ENCODE data around the gene OGDHL. TPM values are rescaled to one million over a fixed set of nuclear protein-coding genes. Genes with fewer than 3 reads are reported as not detected.
"Not testable (repeated sequence)": the region's sequence is repeated elsewhere in the genome, so short reads cannot be mapped to it uniquely, and the experiment has no call there.

Gene OGDHL
- total and polyA plus RNA-seq, 3 experiments from 2014 or later, result 0.55 to 0.70 TPM; not detected in 1

DNA sequence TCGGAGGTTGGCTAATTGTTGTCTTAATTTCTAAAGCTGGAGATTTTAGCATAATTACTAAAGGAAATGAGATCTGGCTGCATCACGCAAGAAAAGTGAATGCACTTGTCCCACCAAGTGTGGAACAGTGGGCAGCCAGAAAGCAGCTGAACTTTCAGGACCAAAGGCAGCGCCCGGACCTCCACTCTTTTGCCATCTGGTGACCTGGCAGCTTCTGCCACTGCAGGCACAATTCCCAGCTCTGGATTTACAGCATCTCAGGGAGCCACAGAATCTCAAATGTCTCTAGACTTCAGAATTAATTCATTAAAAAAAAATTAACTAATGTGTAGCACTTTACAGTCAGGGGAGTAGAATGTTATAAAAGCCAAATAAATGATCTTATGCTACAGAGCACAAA is 14.7 kb upstream of the OGDHL start:
- POLR2A ChIA-PET, result no interaction called here

DNA sequence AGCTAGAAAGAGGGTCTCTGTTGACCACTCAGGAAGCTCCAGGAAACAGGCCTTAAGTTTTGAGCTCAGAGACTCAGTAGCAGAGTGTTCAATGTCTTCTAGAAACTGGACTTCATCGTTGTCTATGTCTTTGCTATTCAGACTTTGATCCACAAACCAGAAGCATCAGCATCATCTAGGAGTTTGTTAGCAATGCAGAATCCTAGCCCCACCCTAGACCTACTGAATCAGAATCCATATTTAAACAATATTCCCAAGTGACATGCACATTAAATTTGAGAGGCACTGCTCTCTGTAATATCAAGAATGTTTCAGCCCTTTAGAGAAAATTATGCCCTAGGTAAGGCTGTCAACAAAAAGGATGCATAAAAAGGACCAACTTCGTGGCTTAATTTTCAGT is 12.9 kb upstream of the OGDHL start:
- Histone ChIP-seq H3K9me3 (ENCODE audit: low read length) (no peaks in the 10 kb centered on the region), H3K4me1 (ENCODE audit: insufficient read depth, low read length) (no peaks in the 10 kb centered on the region), H3K27me3 (ENCODE audit: insufficient read depth, low read length, poor library complexity, severe bottlenecking) (peaks cover 3% of the 10 kb centered on the region), H3K4me3 (ENCODE audit: low read length) (no peak overlapping the region), H3K27ac (ENCODE audit: low read depth, low read length) (no peak overlapping the region), H3K36me3 (ENCODE audit: insufficient read depth, low read length) (no peaks in the 10 kb centered on the region)
- no peak overlapping the region for H3K27ac Mint-ChIP-seq
- peaks cover 0 to 4% (median 0%) of the 10 kb centered on the region in 3 donors for H3K4me1 Mint-ChIP-seq
- ChIA-PET POLR2A (no interaction called here), CTCF (no interaction called here)
- H3K9me3 Mint-ChIP-seq, result peaks cover 0 to 2% (median 0%) of the 10 kb centered on the region in 5 donors
- no peaks in the 10 kb centered on the region for H3K36me3 Mint-ChIP-seq
- H3K4me3 Mint-ChIP-seq, result no peak overlapping the region
- H3K27me3 Mint-ChIP-seq, result peaks cover 2 to 34% of the 10 kb centered on the region in 2 donors
- no peak for DNase-seq

More for the DNA sequence above, 14.7 kb upstream of the OGDHL start:
- Mint-ChIP-seq H3K27me3 (peaks cover 5 to 35% of the 10 kb centered on the region in 2 donors), H3K4me1 (no peaks in the 10 kb centered on the region), H3K36me3 (no peaks in the 10 kb centered on the region), H3K27ac (no peak overlapping the region), H3K4me3 (no peak overlapping the region), H3K9me3 (peaks cover 0 to 2% (median 0%) of the 10 kb centered on the region in 5 donors)
- H3K4me3 ChIP-seq (ENCODE audit: low read length), result no peak overlapping the region
- H3K4me1 ChIP-seq (ENCODE audit: insufficient read depth, low read length), result no peaks in the 10 kb centered on the region
- H3K9me3 ChIP-seq (ENCODE audit: low read length), result no peaks in the 10 kb centered on the region
- no peak for DNase-seq
- peaks cover 3% of the 10 kb centered on the region for H3K27me3 ChIP-seq (ENCODE audit: insufficient read depth, low read length, poor library complexity, severe bottlenecking)
- H3K27ac ChIP-seq (ENCODE audit: low read depth, low read length), result no peak overlapping the region
- CTCF ChIA-PET, result no interaction called here
- H3K36me3 ChIP-seq (ENCODE audit: insufficient read depth, low read length), result no peaks in the 10 kb centered on the region

- DNase-seq; H3K4me1 ChIP-seq (ENCODE audit: insufficient read depth, low read length); H3K9me3 ChIP-seq (ENCODE audit: low read length); H3K36me3 ChIP-seq (ENCODE audit: insufficient read depth, low read length); CTCF ChIA-PET; H3K4me3 ChIP-seq (ENCODE audit: low read length); H3K36me3 Mint-ChIP-seq; H3K4me1 Mint-ChIP-seq; H3K4me3 Mint-ChIP-seq; H3K9me3 Mint-ChIP-seq; H3K27ac Mint-ChIP-seq; H3K27me3 ChIP-seq (ENCODE audit: insufficient read depth, low read length, poor library complexity, severe bottlenecking); H3K27ac ChIP-seq (ENCODE audit: low read depth, low read length); POLR2A ChIA-PET: not testable (repeated sequence)
- H3K27me3 Mint-ChIP-seq, result peaks cover 8 to 31% of the 10 kb centered on the region in 2 donors
Observed at GRCh38 chr10:49772944-49773343, 10.8 kb upstream of the OGDHL start.

DNA sequence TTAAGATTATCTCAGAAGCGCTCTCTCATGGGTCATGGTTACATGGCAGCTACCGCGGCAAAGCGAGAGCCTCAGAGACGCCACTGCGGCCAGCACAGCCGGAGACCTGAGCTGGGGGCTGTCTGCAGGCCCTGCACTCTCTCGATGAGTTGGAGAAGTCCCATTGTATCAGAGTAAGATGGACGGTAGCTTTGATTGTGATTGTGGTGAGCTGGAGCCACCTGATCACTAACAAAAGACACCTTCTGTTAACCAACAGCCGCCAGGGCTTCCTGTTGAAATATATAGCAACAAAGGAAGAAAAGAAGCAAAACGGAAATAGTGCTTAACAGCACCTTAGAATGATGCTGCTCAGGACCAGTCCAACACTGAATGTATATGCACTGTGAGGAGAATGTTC is 8.9 kb upstream of the OGDHL start:
- DNase-seq; H3K4me3 ChIP-seq (ENCODE audit: low read length); H3K27ac Mint-ChIP-seq; H3K4me1 ChIP-seq (ENCODE audit: insufficient read depth, low read length); H3K9me3 ChIP-seq (ENCODE audit: low read length); H3K4me1 Mint-ChIP-seq; H3K27ac ChIP-seq (ENCODE audit: low read depth, low read length); POLR2A ChIA-PET; H3K27me3 ChIP-seq (ENCODE audit: insufficient read depth, low read length, poor library complexity, severe bottlenecking); H3K36me3 ChIP-seq (ENCODE audit: insufficient read depth, low read length); H3K36me3 Mint-ChIP-seq: not testable (repeated sequence)
- peaks cover 23 to 45% of the 10 kb centered on the region in 2 donors for H3K27me3 Mint-ChIP-seq
- H3K4me3 Mint-ChIP-seq, result peak overlapping the region in 2 of 7 donors; percentile 3 to 23
- peaks cover 0 to 13% (median 5%) of the 10 kb centered on the region in 5 donors for H3K9me3 Mint-ChIP-seq
- CTCF ChIA-PET, result interaction anchor here (1.5 kb wide), 1 partner anchor 10 kb away, joined by 3 read pairs; no protein-coding TSS in a partner anchor

DNA sequence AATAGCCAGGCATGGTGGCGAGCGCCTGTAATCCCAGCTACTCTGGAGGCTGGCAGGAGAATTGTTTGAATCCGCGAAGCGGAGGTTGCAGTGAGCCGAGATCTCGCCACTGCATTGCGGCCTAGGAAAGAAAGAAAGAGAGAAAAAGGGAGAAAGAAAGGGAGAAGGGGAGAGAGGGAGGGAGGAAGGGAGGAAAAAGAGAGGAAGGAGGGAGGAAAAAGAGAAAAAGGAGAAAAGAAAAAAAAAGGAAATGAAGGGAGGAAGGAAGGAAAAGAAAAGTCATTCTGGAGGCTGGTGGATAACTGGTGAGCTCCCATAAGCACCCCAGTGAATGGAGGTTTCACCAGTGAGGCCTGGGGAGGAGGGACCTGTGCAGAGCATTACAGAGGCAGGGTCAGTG is 7.6 kb upstream of the OGDHL start:
- Histone ChIP-seq H3K27ac (ENCODE audit: low read depth, low read length) (no peak overlapping the region), H3K27me3 (ENCODE audit: insufficient read depth, low read length, poor library complexity, severe bottlenecking) (no peaks in the 10 kb centered on the region), H3K36me3 (ENCODE audit: insufficient read depth, low read length) (no peaks in the 10 kb centered on the region), H3K4me1 (ENCODE audit: insufficient read depth, low read length) (no peaks in the 10 kb centered on the region), H3K9me3 (ENCODE audit: low read length) (no peaks in the 10 kb centered on the region), H3K4me3 (ENCODE audit: low read length) (no peak overlapping the region)
- H3K9me3 Mint-ChIP-seq, result peaks cover 0 to 11% (median 5%) of the 10 kb centered on the region in 5 donors
- H3K4me1 Mint-ChIP-seq, result peaks cover 0 to 4% (median 0%) of the 10 kb centered on the region in 3 donors
- no peak for DNase-seq
- H3K4me3 Mint-ChIP-seq, result no peak overlapping the region
- peaks cover 0 to 5% (median 0%) of the 10 kb centered on the region in 3 donors for H3K36me3 Mint-ChIP-seq
- peaks cover 24 to 40% of the 10 kb centered on the region in 2 donors for H3K27me3 Mint-ChIP-seq
- ChIA-PET CTCF (no interaction called here), POLR2A (no interaction called here)
- no peak overlapping the region for H3K27ac Mint-ChIP-seq

DNA sequence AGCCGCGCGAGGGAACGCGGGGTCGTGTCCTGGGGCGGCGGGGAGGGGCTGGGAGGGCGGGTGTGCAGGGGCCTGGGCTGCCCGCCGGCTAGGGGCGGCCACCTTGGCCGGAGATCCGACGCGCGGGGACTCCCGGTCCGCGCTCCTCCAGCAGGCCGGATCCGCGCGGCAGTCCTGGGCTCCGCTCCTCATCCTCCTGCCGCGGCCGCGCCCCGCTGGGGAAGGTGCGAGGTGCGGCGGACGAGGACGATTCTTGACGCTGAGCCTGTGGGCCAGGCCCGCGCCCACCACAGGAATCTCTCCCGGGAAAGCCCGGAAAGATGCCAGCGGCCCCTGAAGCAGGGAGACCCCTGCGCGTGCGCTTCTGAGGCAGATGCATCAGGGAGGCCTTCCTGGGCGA is 6.6 kb upstream of the OGDHL start:
- H3K4me3 Mint-ChIP-seq, result no peak overlapping the region
- H3K4me1 Mint-ChIP-seq, result peaks cover 0 to 4% (median 0%) of the 10 kb centered on the region in 3 donors
- Histone ChIP-seq H3K4me3 (ENCODE audit: low read length) (no peak overlapping the region), H3K9me3 (ENCODE audit: low read length) (no peaks in the 10 kb centered on the region), H3K27ac (ENCODE audit: low read depth, low read length) (no peak overlapping the region), H3K4me1 (ENCODE audit: insufficient read depth, low read length) (no peaks in the 10 kb centered on the region), H3K36me3 (ENCODE audit: insufficient read depth, low read length) (no peaks in the 10 kb centered on the region), H3K27me3 (ENCODE audit: insufficient read depth, low read length, poor library complexity, severe bottlenecking) (no peaks in the 10 kb centered on the region)
- peaks cover 0 to 5% (median 0%) of the 10 kb centered on the region in 3 donors for H3K36me3 Mint-ChIP-seq
- POLR2A ChIA-PET, result no interaction called here
- CTCF ChIA-PET, result no interaction called here
- H3K27ac Mint-ChIP-seq, result no peak overlapping the region
- DNase-seq, result no peak
- H3K27me3 Mint-ChIP-seq, result peaks cover 29 to 42% of the 10 kb centered on the region in 2 donors
- peaks cover 0 to 11% (median 5%) of the 10 kb centered on the region in 5 donors for H3K9me3 Mint-ChIP-seq

DNA sequence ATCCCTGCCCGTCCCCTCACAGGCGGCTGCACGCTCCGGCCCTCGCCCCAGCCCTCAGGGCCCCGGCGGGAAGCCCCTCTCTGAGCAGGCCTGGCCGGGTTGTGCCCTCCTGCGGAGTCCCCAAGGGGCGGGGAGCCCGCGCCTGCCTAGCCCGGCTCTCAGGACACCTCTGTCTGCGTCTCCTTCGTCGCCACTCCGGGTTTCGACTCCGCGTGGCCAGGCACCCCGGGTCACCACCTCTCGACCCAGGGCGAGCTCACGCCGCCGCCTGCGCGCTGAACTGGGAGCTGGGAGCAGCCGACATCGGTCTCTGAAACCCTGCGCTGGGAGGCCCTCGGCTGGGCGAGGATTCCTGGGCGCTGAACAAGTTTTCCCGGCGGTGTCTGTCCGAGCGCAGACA is 6.2 kb upstream of the OGDHL start:
- POLR2A ChIA-PET, result no interaction called here
- no peak for DNase-seq

DNA sequence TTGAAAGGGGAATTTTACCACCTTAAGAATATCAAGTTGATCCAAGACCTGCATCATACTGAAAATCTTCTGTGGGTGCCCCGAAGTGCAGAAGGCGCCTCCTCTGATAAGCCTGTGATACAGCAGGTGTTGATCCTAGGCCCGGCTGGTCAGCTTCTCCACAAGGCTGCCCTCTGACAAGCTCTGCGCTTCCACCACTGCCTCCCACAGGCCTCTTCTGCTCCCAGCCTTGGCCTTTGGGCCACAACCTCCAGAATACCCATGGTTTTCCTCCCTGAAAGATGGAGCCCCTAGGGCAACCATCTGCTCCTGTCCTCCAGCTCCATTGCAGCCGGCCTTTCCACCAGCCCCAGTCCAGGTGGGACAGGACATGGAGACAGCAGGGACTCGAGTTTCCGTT is 5.6 kb upstream of the OGDHL start:
- peaks cover 0 to 11% (median 5%) of the 10 kb centered on the region in 5 donors for H3K9me3 Mint-ChIP-seq
- no peak overlapping the region for H3K4me3 Mint-ChIP-seq
- ChIA-PET CTCF (no interaction called here), POLR2A (no interaction called here)
- H3K27me3 Mint-ChIP-seq, result peaks cover 35 to 52% of the 10 kb centered on the region in 2 donors
- Histone ChIP-seq H3K27me3 (ENCODE audit: insufficient read depth, low read length, poor library complexity, severe bottlenecking) (peaks cover 3% of the 10 kb centered on the region), H3K4me1 (ENCODE audit: insufficient read depth, low read length) (no peaks in the 10 kb centered on the region), H3K4me3 (ENCODE audit: low read length) (no peak overlapping the region), H3K9me3 (ENCODE audit: low read length) (no peaks in the 10 kb centered on the region), H3K36me3 (ENCODE audit: insufficient read depth, low read length) (no peaks in the 10 kb centered on the region), H3K27ac (ENCODE audit: low read depth, low read length) (no peak overlapping the region)
- H3K27ac Mint-ChIP-seq, result no peak overlapping the region
- no peak for DNase-seq
- peaks cover 0 to 5% (median 0%) of the 10 kb centered on the region in 3 donors for H3K36me3 Mint-ChIP-seq
- peaks cover 3 to 7% (median 4%) of the 10 kb centered on the region in 3 donors for H3K4me1 Mint-ChIP-seq

More for the DNA sequence above, 6.2 kb upstream of the OGDHL start:
- peaks cover 0 to 11% (median 5%) of the 10 kb centered on the region in 5 donors for H3K9me3 Mint-ChIP-seq
- no peak overlapping the region for H3K4me3 Mint-ChIP-seq
- H3K27me3 ChIP-seq (ENCODE audit: insufficient read depth, low read length, poor library complexity, severe bottlenecking), result no peaks in the 10 kb centered on the region
- H3K36me3 Mint-ChIP-seq, result peaks cover 0 to 5% (median 0%) of the 10 kb centered on the region in 3 donors
- no peak overlapping the region for H3K27ac Mint-ChIP-seq
- CTCF ChIA-PET, result no interaction called here
- no peaks in the 10 kb centered on the region for H3K9me3 ChIP-seq (ENCODE audit: low read length)
- no peaks in the 10 kb centered on the region for H3K36me3 ChIP-seq (ENCODE audit: insufficient read depth, low read length)
- no peak overlapping the region for H3K4me3 ChIP-seq (ENCODE audit: low read length)
- no peak overlapping the region for H3K27ac ChIP-seq (ENCODE audit: low read depth, low read length)
- H3K4me1 Mint-ChIP-seq, result peaks cover 0 to 4% (median 0%) of the 10 kb centered on the region in 3 donors
- no peaks in the 10 kb centered on the region for H3K4me1 ChIP-seq (ENCODE audit: insufficient read depth, low read length)
- H3K27me3 Mint-ChIP-seq, result peaks cover 33 to 46% of the 10 kb centered on the region in 2 donors
